Measurements from ENCODE around the gene CHCHD10.

The CHCHD10 gene

GRCh38 chr22:23767673-23768548 lies at the start of gene CHCHD10:
CHCHD10 (minus strand) TSS chr22:23767972; CDS start chr22:23767874, 98 bp downstream.
- peak; percentile 45 for DNase-seq

GRCh38 chr22:23817146-23817545 lies 49.4 kb upstream of the CHCHD10 start:
- DNase-seq, result no peak

GRCh38 chr22:23816156-23816976 lies 48.6 kb upstream of the CHCHD10 start:
- no peak for DNase-seq

- no peak for DNase-seq
Observed at GRCh38 chr22:23815541-23816155, 47.9 kb upstream of the CHCHD10 start.

GRCh38 chr22:23812378-23812777 lies 44.6 kb upstream of the CHCHD10 start:
- DNase-seq, result no peak

- DNase-seq, result no peak
Observed at GRCh38 chr22:23806837-23807236, 39.1 kb upstream of the CHCHD10 start.

GRCh38 chr22:23804781-23805291 lies 37.1 kb upstream of the CHCHD10 start:
- DNase-seq, result no peak

GRCh38 chr22:23803001-23803819 lies 35.4 kb upstream of the CHCHD10 start:
- DNase-seq, result no peak

- no peak for DNase-seq
Observed at GRCh38 chr22:23801886-23802377, 34.2 kb upstream of the CHCHD10 start.

- DNase-seq, result no peak
Observed at GRCh38 chr22:23801238-23801821, 33.6 kb upstream of the CHCHD10 start.

GRCh38 chr22:23800297-23801237 lies 32.8 kb upstream of the CHCHD10 start:
- no peak for DNase-seq

GRCh38 chr22:23796461-23796860 lies 28.7 kb upstream of the CHCHD10 start:
- no peak for DNase-seq

- DNase-seq, result no peak
Observed at GRCh38 chr22:23793326-23793725, 25.6 kb upstream of the CHCHD10 start.

- no peak for DNase-seq
Observed at GRCh38 chr22:23791738-23792645, 24.2 kb upstream of the CHCHD10 start.

- no peak for DNase-seq
Observed at GRCh38 chr22:23790819-23791737, 23.3 kb upstream of the CHCHD10 start.

- DNase-seq, result no peak
Observed at GRCh38 chr22:23789638-23790037, 21.9 kb upstream of the CHCHD10 start.

GRCh38 chr22:23789121-23789520 lies 21.3 kb upstream of the CHCHD10 start:
- DNase-seq, result peak; percentile 27

GRCh38 chr22:23787910-23788309 lies 20.1 kb upstream of the CHCHD10 start:
- no peak for DNase-seq
